Panc1 (cell line): ENCODE data around the gene DEGS2. TPM values are rescaled to one million over a fixed set of nuclear protein-coding genes. Genes with fewer than 3 reads are reported as not detected.
A peak's percentile ranks its signal among the peaks of the same experiment; 100 is the strongest.

Experiments used
- ATAC-seq: fragments of 200-7000 bp; cut with Tn5 transposase; 2 replicates; pipeline ENCODE4 v1.9.1; 2020; ENCODE audit warnings: mild to moderate bottlenecking, moderate library complexity
- BruUV-seq: library from RNA; stranded (reverse); fragments of 400-500 nt; replicated peaks from 2 replicates; lab custom pipeline; 2021; lab: Mats Ljungman, UMichigan
- CTCF ChIA-PET: fragments of 300-600 bp; sonication (Branson Sonifier 250); formaldehyde crosslinking; loops from one replicate; lab custom pipeline; 2022; ENCODE audit warnings: antibody characterized with exemption; lab: Charles Lee
- POLR2A ChIA-PET: fragments of 300-600 bp; sonication (Branson Sonifier 250); formaldehyde crosslinking; loops from one replicate; lab custom pipeline; 2022; ENCODE audit warnings: antibody characterized with exemption; lab: Charles Lee
- DNase-seq: peaks from one replicate; pipeline ENCODE4 v3.0.0-alpha.2; 2010; ENCODE audit warnings: low read depth, low spot score
- H3K27ac ChIP-seq: 2 replicates; pipeline ENCODE4 v1.5.1; 2011; ENCODE audit warnings: mild to moderate bottlenecking, low read length, inconsistent platforms
- H3K27me3 ChIP-seq: fragments of 200-500 bp; sonication (Bioruptor generic); 2 replicates; pipeline ENCODE4 v1.6.0; 2014; ENCODE audit warnings: low read length, inconsistent platforms; ENCODE audit not compliant: control insufficient read depth, insufficient read depth
- H3K36me3 ChIP-seq: fragments of 200-500 bp; sonication (Bioruptor generic); 2 replicates; pipeline ENCODE4 v1.5.1; 2014; ENCODE audit warnings: inconsistent platforms, mild to moderate bottlenecking, low read length, moderate library complexity; ENCODE audit not compliant: control insufficient read depth, insufficient read depth
- H3K4me1 ChIP-seq: 2 replicates; pipeline ENCODE4 v1.5.1; 2011; ENCODE audit warnings: inconsistent platforms, mild to moderate bottlenecking, low read length, moderate library complexity; ENCODE audit not compliant: control insufficient read depth, insufficient read depth
- H3K4me3 ChIP-seq, 2 experiments: 2 replicates each; pipeline ENCODE4 v1.5.1; 2011 to 2012; ENCODE audit warnings: low read depth in 2 of 2, low read length in 2 of 2, mild to moderate bottlenecking in 2 of 2, inconsistent platforms in 1 of 2, moderate library complexity in 1 of 2
- H3K9me3 ChIP-seq: fragments of 200-500 bp; sonication (Bioruptor generic); 2 replicates; pipeline ENCODE4 v1.5.1; 2014; ENCODE audit warnings: low read depth, mild to moderate bottlenecking, inconsistent platforms, low read length, moderate library complexity; ENCODE audit not compliant: control insufficient read depth, insufficient read depth
- POLR2AphosphoS5 ChIP-seq: IDR thresholded peaks from 2 replicates; pipeline ENCODE4 v1.6.1; 2012; ENCODE audit warnings: mild to moderate bottlenecking, low read depth, low read length, moderate library complexity
- SIN3A ChIP-seq: IDR thresholded peaks from 2 replicates; pipeline ENCODE4 v1.6.1; 2012; ENCODE audit warnings: low read depth, mild to moderate bottlenecking, low read length, moderate library complexity, borderline replicate concordance; ENCODE audit not compliant: insufficient read depth
- TCF7L2 ChIP-seq: IDR thresholded peaks from 2 replicates; pipeline ENCODE4 v1.6.1; 2011; ENCODE audit warnings: mild to moderate bottlenecking, low read depth, low read length, inconsistent platforms
- in situ Hi-C: cut with HindIII; loops from 2 replicates; pipeline ENCODE4 v1.10.0; 2016; ENCODE audit warnings: low sequenced_read_pairs, low pct_unique_long_range_greater_than_20kb
- intact Hi-C: fragments of 100-400 bp; cut with micrococcal nuclease; formaldehyde crosslinking; loops from one replicate; pipeline ENCODE4 v1.10.0; 2022; ENCODE audit not compliant: unreplicated experiment
- total RNA-seq: library from RNA; stranded (reverse); gene quantifications from one replicate; pipeline ENCODE4 v1.2.1, GENCODE V29; 2021; ENCODE audit not compliant: unreplicated experiment
- TF ChIP-seq, protein P1 (sequence below), 2 experiments: IDR thresholded peaks; 2 replicates each; pipeline ENCODE4 v1.6.1; 2011 to 2012; ENCODE audit warnings: low read depth in 2 of 2, control low read depth in 1 of 2, low read length in 1 of 2, mild to moderate bottlenecking in 1 of 2, moderate library complexity in 1 of 2; ENCODE audit not compliant: insufficient read depth in 1 of 2
- TF ChIP-seq, protein P2 (sequence below): fragments of 450-650 bp; IDR thresholded peaks from 2 replicates; pipeline ENCODE4 v1.5.1; 2017; ENCODE audit warnings: mild to moderate bottlenecking

The DEGS2 gene
- total RNA-seq, 1 experiment from 2014 or later = 4.9 TPM

DNA sequence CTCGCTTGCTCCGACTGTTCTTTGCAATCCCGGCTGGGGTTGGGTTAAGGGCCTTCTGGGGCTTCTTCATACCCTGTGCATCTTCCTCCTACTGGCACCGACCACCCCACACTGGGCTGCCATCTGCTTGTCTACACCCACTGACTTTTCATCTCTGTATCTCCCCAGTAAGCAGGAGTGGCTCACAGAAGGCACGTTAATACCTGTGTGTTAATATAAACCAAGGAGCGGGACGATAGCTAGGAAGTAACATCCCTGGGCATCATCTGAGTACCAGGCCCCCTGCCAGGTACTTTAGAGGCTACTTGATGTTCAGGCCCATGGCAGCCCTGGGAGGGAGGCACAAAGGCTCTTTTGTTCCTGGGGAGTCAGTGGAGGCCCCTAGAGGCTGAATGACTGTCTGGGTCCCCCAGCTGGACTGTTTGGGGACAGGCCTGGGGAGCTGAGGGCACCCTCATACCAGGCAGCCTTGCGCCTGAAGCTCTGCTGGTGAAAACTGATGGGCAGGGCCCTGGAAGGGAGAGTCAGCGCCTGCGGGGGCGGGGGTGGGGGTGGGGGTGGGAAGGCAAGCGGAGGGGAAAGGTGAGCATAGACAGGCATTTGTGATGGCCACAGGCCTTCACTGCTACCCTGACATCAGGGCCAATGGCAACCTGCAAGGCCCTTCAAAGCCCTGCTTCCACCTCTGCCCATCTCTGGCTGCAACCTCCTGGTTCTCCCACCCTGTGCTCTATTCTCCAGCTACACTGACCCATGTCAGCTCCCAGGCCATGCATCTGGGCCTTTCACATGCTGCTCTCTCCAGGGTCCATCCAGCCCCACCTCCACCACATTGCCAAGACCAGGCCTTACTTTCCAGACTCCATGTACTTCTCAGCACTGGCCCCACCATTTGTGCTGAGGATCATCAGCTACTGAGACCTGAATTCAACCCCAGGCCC lies 34.2 kb upstream of the DEGS2 start:
- POLR2A ChIA-PET = interaction anchor here (0.6 kb wide), 1 partner anchor 206 kb away, joined by 3 read pairs; no protein-coding TSS in a partner anchor
- DNase-seq (no peak), ATAC-seq (0 out of 2 replicates have a peak, but pooled peaks have one; percentile 10)
- peak overlapping the region; percentile 89 for H3K27ac ChIP-seq
- H3K4me1 ChIP-seq = peaks cover 8% of the 10 kb centered on the region
- H3K4me3 ChIP-seq = peak overlapping the region; percentile 40 to 57
- no peaks in the 10 kb centered on the region for H3K27me3 ChIP-seq
- H3K36me3 ChIP-seq = no peaks in the 10 kb centered on the region
- in situ Hi-C loops = no loop called here
- TF ChIP-seq SIN3A (no peak), TCF7L2 (no peak), POLR2AphosphoS5 (no peak)
- TF ChIP-seq, protein P1, sequence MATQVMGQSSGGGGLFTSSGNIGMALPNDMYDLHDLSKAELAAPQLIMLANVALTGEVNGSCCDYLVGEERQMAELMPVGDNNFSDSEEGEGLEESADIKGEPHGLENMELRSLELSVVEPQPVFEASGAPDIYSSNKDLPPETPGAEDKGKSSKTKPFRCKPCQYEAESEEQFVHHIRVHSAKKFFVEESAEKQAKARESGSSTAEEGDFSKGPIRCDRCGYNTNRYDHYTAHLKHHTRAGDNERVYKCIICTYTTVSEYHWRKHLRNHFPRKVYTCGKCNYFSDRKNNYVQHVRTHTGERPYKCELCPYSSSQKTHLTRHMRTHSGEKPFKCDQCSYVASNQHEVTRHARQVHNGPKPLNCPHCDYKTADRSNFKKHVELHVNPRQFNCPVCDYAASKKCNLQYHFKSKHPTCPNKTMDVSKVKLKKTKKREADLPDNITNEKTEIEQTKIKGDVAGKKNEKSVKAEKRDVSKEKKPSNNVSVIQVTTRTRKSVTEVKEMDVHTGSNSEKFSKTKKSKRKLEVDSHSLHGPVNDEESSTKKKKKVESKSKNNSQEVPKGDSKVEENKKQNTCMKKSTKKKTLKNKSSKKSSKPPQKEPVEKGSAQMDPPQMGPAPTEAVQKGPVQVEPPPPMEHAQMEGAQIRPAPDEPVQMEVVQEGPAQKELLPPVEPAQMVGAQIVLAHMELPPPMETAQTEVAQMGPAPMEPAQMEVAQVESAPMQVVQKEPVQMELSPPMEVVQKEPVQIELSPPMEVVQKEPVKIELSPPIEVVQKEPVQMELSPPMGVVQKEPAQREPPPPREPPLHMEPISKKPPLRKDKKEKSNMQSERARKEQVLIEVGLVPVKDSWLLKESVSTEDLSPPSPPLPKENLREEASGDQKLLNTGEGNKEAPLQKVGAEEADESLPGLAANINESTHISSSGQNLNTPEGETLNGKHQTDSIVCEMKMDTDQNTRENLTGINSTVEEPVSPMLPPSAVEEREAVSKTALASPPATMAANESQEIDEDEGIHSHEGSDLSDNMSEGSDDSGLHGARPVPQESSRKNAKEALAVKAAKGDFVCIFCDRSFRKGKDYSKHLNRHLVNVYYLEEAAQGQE (IDR thresholded peaks at IDR 0.05; ENCODE audit: insufficient read depth in 1 of 2, low read depth in 2 of 2, low read length in 1 of 2) = no peak
- TF ChIP-seq, protein P2, sequence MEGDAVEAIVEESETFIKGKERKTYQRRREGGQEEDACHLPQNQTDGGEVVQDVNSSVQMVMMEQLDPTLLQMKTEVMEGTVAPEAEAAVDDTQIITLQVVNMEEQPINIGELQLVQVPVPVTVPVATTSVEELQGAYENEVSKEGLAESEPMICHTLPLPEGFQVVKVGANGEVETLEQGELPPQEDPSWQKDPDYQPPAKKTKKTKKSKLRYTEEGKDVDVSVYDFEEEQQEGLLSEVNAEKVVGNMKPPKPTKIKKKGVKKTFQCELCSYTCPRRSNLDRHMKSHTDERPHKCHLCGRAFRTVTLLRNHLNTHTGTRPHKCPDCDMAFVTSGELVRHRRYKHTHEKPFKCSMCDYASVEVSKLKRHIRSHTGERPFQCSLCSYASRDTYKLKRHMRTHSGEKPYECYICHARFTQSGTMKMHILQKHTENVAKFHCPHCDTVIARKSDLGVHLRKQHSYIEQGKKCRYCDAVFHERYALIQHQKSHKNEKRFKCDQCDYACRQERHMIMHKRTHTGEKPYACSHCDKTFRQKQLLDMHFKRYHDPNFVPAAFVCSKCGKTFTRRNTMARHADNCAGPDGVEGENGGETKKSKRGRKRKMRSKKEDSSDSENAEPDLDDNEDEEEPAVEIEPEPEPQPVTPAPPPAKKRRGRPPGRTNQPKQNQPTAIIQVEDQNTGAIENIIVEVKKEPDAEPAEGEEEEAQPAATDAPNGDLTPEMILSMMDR = no peak
- no peaks in the 10 kb centered on the region for H3K9me3 ChIP-seq
- CTCF ChIA-PET = interaction anchor here (0.6 to 1.4 kb wide), 3 partner anchors 19 to 71 kb away, joined by 3 to 7 read pairs (median 3); no protein-coding TSS in a partner anchor
- BruUV-seq = no TSS peak
- intact Hi-C loops = no loop called here

GRCh38 chr14:100192672-100193416 lies 33.4 kb upstream of the DEGS2 start:
- intact Hi-C loops (no loop called here), in situ Hi-C loops (no loop called here)
- CTCF ChIA-PET = interaction anchor here (0.6 to 1.4 kb wide), 4 partner anchors 36 to 88 kb away, joined by 3 to 7 read pairs (median 4); no protein-coding TSS in a partner anchor

More at GRCh38 chr14:100192672-100193416, 33.4 kb upstream of the DEGS2 start:
- Histone ChIP-seq H3K4me3 (peak overlapping the region; percentile 40 to 57), H3K9me3 (no peaks in the 10 kb centered on the region), H3K27me3 (no peaks in the 10 kb centered on the region), H3K4me1 (peaks cover 8% of the 10 kb centered on the region), H3K36me3 (no peaks in the 10 kb centered on the region), H3K27ac (peak overlapping the region; percentile 89)
- no TSS peak for BruUV-seq
- POLR2A ChIA-PET = interaction anchor here (0.6 kb wide), 2 partner anchors 205 to 234 kb away, joined by 3 read pairs; no protein-coding TSS in a partner anchor
- ATAC-seq = peak; percentile 99
- peak; percentile 78 for DNase-seq
- TF ChIP-seq, protein P1 (IDR thresholded peaks at IDR 0.05; ENCODE audit: insufficient read depth in 1 of 2, low read depth in 2 of 2, low read length in 1 of 2) = no peak
- TF ChIP-seq, protein P2 = peak; percentile 90
- no peak for TF ChIP-seq SIN3A
- no peak for TF ChIP-seq TCF7L2
- peak; percentile 71 for TF ChIP-seq POLR2AphosphoS5
